ENCODE data around the gene FTO.

The FTO gene

DNA sequence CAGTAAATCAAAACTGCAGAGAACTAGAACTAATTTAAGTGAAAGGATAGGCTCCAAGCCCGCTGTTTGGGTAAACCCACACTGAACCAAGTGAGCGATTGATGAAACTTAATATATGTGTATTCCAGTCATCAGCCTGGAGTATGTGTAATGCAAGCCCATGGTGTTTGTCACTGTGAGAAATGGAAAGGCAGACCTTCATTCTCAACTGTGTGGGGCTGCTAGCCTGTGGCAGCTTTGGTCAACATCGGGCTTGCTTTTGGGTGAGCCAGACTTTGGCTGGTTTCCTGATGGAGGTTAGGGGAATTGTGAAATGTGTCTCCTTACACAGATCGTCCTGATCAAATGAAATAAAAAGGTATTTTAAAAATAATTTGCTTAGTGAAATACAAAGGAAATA lies 302.7 kb downstream of the FTO start:
- peaks cover 0 to under 1% (median 0%) of the 10 kb centered on the region in 3 donors for H3K36me3 ChIP-seq
- DNase-seq: no peak
- H3K27ac ChIP-seq: no peak overlapping the region

DNA sequence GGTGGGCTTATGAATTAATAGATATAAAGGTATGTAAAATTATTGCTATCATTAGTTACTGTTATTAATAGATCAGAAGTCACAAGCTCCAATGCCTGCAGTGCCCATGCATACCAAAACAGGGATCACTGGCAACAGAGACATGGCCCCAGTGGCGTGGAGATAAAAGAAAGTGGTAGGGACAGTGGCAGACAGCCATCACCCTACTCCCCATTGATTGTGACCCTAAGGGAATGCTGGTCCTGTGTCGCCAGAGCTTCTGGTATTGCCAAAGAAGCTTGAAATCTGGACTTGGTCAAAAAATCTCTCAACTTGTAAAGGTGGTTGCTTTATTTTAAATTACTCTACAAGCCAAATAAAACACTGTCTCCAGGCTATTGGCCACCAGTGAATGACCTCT lies 303.5 kb downstream of the FTO start:
- H3K27me3 ChIP-seq: no peaks in the 10 kb centered on the region
- H3K9me3 ChIP-seq: no peaks in the 10 kb centered on the region
- H3K4me1 ChIP-seq: no peaks in the 10 kb centered on the region
- H3K4me3 ChIP-seq: no peak overlapping the region
- DNase-seq: no peak
- TF ChIP-seq, protein P1, sequence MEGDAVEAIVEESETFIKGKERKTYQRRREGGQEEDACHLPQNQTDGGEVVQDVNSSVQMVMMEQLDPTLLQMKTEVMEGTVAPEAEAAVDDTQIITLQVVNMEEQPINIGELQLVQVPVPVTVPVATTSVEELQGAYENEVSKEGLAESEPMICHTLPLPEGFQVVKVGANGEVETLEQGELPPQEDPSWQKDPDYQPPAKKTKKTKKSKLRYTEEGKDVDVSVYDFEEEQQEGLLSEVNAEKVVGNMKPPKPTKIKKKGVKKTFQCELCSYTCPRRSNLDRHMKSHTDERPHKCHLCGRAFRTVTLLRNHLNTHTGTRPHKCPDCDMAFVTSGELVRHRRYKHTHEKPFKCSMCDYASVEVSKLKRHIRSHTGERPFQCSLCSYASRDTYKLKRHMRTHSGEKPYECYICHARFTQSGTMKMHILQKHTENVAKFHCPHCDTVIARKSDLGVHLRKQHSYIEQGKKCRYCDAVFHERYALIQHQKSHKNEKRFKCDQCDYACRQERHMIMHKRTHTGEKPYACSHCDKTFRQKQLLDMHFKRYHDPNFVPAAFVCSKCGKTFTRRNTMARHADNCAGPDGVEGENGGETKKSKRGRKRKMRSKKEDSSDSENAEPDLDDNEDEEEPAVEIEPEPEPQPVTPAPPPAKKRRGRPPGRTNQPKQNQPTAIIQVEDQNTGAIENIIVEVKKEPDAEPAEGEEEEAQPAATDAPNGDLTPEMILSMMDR (IDR thresholded peaks at IDR 0.05): no peak
- H3K36me3 ChIP-seq: peaks cover 0 to 8% (median 3%) of the 10 kb centered on the region in 3 donors
- intact Hi-C loops (cut with DNase I; ENCODE audit: low total_unique reads): no loop called here
- H3K27ac ChIP-seq: no peak overlapping the region

More for the DNA sequence above, 302.7 kb downstream of the FTO start:
- Histone ChIP-seq H3K27me3 (no peaks in the 10 kb centered on the region), H3K4me1 (no peaks in the 10 kb centered on the region), H3K9me3 (no peaks in the 10 kb centered on the region), H3K4me3 (no peak overlapping the region)
- intact Hi-C loops (cut with DNase I; ENCODE audit: low total_unique reads): no loop called here
- TF ChIP-seq, protein P1 (IDR thresholded peaks at IDR 0.05): no peak

DNA sequence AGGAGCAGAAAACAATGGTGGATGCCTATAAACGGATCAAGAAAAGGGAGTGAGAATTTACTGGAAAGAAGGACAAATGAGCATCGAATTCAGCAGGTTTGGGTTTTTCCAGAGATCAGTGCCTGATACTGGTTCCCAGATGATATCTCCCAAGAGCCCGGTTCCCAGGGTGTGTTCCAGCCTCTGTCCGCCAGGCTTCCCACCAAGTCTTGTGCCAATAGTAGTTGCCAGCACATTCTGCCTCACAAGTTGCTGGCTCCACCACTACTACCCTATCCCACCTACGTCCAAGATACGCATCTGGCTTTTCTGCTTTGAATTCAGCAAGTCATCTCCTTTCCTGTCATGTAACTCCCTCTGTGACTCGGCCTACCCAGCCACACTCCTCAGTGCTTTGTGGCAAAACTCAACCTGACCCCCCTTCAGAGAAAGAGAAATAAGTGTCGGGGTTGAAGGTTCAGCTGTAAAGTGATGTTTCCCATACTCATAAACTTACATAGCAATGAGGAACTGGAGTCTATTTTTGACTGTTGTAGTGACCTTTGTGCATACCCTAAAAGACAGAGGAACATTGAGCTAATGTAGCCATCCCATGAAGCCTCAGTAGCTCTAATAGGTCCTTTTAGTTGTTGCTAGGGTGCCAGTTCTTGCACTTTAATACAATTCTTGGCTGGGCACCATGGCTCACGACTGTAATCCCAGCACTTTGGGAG lies 305.7 kb downstream of the FTO start:
- Histone ChIP-seq H3K27me3 (no peaks in the 10 kb centered on the region), H3K4me3 (no peak overlapping the region), H3K36me3 (peaks cover 0 to 14% (median 6%) of the 10 kb centered on the region in 3 donors), H3K4me1 (no peaks in the 10 kb centered on the region), H3K9me3 (no peaks in the 10 kb centered on the region), H3K27ac (no peak overlapping the region)
- TF ChIP-seq, protein P1 (IDR thresholded peaks at IDR 0.05): no peak
- DNase-seq: no peak
- intact Hi-C loops (cut with DNase I; ENCODE audit: low total_unique reads): no loop called here

DNA sequence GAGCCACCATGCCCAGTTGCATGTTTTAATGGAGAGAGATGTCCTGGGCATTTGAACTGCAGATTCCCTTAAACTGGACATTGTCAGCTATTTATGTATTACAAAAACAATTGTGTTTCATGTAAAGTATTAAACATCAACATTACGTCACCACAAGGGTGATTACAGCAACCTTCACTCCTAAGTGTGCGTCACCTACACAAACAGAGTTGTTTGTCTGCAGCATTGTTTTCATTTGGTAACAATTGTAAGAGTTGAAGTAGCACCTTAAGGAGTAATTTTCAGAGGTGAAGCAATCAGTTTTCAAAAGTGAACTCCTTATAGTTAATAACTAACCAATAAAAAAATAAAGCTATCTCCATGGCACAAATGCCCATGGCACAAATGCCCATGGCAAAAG lies 311.2 kb downstream of the FTO start:
- Histone ChIP-seq H3K27ac (no peak overlapping the region), H3K9me3 (no peaks in the 10 kb centered on the region), H3K27me3 (no peaks in the 10 kb centered on the region), H3K4me1 (no peaks in the 10 kb centered on the region), H3K4me3 (no peak overlapping the region), H3K36me3 (peaks cover 0 to 14% (median 6%) of the 10 kb centered on the region in 3 donors)
- TF ChIP-seq, protein P1 (IDR thresholded peaks at IDR 0.05): no peak
- no peak for DNase-seq
- intact Hi-C loops (cut with DNase I; ENCODE audit: low total_unique reads): no loop called here

DNA sequence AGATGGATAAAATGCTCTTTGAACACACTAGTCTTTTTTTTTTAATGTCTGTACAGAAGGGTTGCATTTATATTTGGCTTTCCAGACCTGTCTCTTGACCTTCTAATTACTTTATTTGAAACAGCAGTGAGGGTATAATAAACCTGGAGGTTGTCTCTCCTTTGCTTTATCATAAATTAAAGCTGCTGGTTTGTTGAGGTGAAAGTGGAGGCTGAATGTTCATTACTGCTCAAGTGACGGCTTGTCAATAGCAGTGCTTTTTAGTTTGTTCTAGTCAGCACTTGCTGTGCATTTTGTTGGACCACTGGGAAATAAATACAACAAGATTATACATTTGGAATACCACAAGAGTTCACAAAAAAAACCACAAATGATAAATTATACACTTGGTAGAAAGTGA lies 318.4 kb downstream of the FTO start:
- H3K9me3 ChIP-seq: no peaks in the 10 kb centered on the region
- no peaks in the 10 kb centered on the region for H3K4me1 ChIP-seq
- H3K36me3 ChIP-seq: no peaks in the 10 kb centered on the region
- no peaks in the 10 kb centered on the region for H3K27me3 ChIP-seq
- no peak for DNase-seq
- TF ChIP-seq, protein P1 (IDR thresholded peaks at IDR 0.05): no peak
- intact Hi-C loops (cut with DNase I; ENCODE audit: low total_unique reads): no loop called here
- H3K4me3 ChIP-seq: no peak overlapping the region
- no peak overlapping the region for H3K27ac ChIP-seq
